ENCODE data around the gene DPP9. TPM values are rescaled to one million over a fixed set of nuclear protein-coding genes. Genes with fewer than 3 reads are reported as not detected.

Gene DPP9
- total RNA-seq, 1 donor from 2014 or later, result 111 TPM

GRCh38 chr19:4633140-4633967 lies 90.3 kb downstream of the DPP9 start:
- ATAC-seq (ENCODE audit: low read depth), result peak; percentile 66
- TF ChIP-seq CTCF (IDR thresholded peaks at IDR 0.05), result no peak
- H3K27me3 Mint-ChIP-seq, result peaks cover 5% of the 10 kb centered on the region
- intact Hi-C loops (cut with micrococcal nuclease), result no loop called here
- no peaks in the 10 kb centered on the region for H3K9me3 Mint-ChIP-seq
- ChIA-PET CTCF (interaction anchor here (0.6 to 3.4 kb wide), 6 partner anchors 12 to 333 kb away, joined by 3 to 14 read pairs (median 3); no protein-coding TSS in a partner anchor), POLR2A (interaction anchor here (0.7 to 0.9 kb wide), 2 partner anchors 40 to 58 kb away, joined by 3 to 4 read pairs; no protein-coding TSS in a partner anchor)
- H3K4me3 Mint-ChIP-seq, result no peak overlapping the region
- peak; percentile 32 for DNase-seq
- H3K4me1 Mint-ChIP-seq, result peaks cover 18% of the 10 kb centered on the region
- peak overlapping the region; percentile 16 for H3K27ac Mint-ChIP-seq
- H3K36me3 Mint-ChIP-seq (ENCODE audit: low read depth), result no peaks in the 10 kb centered on the region

Other genes with a start within 250 kb of the DPP9 start
- gene PLIN4, start 205.4 kb downstream of the DPP9 start, total RNA-seq, result not detected in 2 replicates
- 0.17 and 0.33 TPM in 2 replicates for gene PLIN5, start 188.6 kb downstream of the DPP9 start, total RNA-seq
- 0.42 and 2.0 TPM in 2 replicates for gene LRG1, start 183.8 kb downstream of the DPP9 start, total RNA-seq
- 0.11 and 0.37 TPM in 2 replicates for gene SEMA6B, start 164.2 kb downstream of the DPP9 start, total RNA-seq
- 13.2 and 15.5 TPM in 2 replicates for gene TNFAIP8L1, start 84.3 kb downstream of the DPP9 start, total RNA-seq
- gene MYDGF, start 53.5 kb downstream of the DPP9 start, total RNA-seq, result 30.9 and 31.6 TPM in 2 replicates
- gene FEM1A, start 67.9 kb upstream of the DPP9 start, total RNA-seq, result 16.7 and 17.9 TPM in 2 replicates
- gene TICAM1, start 107.9 kb upstream of the DPP9 start, total RNA-seq, result 34.4 and 39.4 TPM in 2 replicates
- 28.7 and 29.0 TPM in 2 replicates for gene PLIN3, start 143.8 kb upstream of the DPP9 start, total RNA-seq
- 4.3 and 5.0 TPM in 2 replicates for gene ARRDC5, start 179.1 kb upstream of the DPP9 start, total RNA-seq
- 6.5 and 7.8 TPM in 2 replicates for gene UHRF1, start 185.7 kb upstream of the DPP9 start, total RNA-seq
- gene KDM4B, start 245.3 kb upstream of the DPP9 start, total RNA-seq, result 76.4 and 88.9 TPM in 2 replicates

Data from activated B cell treated with CpG ODN at 0.5 μM for 24 hours (primary cell).